NCI-H187 treated with DMSO at 0.1 percent for 48 hours (cell line): ENCODE measurements around the gene NFATC3.

Experiments used
- DNase-seq: peaks from one replicate; lab custom pipeline; 2025; lab: John Stamatoyannopoulos, UW

Gene NFATC3

DNA sequence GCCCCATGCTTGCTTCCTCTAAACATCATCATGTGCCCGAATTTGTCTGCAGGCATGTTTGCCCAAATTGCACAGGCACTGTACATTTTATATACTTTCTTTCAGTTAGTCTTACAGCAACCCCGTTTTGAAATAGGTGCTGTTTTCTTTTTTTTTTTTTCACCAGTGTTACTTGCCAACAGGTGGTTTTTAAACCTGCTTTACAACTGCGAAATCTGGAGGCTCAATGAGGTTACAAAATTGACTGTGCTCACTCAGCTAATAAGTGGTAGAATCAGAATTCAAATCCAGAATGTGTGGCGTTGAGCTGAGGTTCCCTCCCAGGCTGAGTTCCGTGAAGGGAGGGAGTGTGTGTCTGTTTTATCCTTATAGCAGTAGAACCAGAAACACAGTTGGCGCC is 165.8 kb downstream of the NFATC3 start:
- DNase-seq, result no peak

GRCh38 chr16:68251832-68252231 is 166.7 kb downstream of the NFATC3 start:
- no peak for DNase-seq

GRCh38 chr16:68252383-68252782 is 167.2 kb downstream of the NFATC3 start:
- DNase-seq, result no peak

GRCh38 chr16:68253721-68254120 is 168.6 kb downstream of the NFATC3 start:
- DNase-seq, result no peak

DNA sequence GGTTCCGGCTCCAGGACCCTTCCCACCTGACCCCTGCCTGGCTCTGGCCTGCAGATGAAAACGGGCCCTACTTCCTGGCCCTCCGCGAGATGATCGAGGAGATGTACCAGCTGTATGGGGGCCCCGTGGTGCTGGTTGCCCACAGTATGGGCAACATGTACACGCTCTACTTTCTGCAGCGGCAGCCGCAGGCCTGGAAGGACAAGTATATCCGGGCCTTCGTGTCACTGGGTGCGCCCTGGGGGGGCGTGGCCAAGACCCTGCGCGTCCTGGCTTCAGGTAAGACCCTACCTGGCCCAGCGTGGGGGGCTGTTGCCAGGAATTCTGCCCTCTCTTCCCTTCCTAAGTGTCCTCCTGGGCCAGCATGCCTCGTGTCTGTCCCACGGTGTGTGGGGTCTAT is 170.5 kb downstream of the NFATC3 start:
- no peak for DNase-seq

GRCh38 chr16:68257251-68257905 is 172.2 kb downstream of the NFATC3 start:
- no peak for DNase-seq

DNA sequence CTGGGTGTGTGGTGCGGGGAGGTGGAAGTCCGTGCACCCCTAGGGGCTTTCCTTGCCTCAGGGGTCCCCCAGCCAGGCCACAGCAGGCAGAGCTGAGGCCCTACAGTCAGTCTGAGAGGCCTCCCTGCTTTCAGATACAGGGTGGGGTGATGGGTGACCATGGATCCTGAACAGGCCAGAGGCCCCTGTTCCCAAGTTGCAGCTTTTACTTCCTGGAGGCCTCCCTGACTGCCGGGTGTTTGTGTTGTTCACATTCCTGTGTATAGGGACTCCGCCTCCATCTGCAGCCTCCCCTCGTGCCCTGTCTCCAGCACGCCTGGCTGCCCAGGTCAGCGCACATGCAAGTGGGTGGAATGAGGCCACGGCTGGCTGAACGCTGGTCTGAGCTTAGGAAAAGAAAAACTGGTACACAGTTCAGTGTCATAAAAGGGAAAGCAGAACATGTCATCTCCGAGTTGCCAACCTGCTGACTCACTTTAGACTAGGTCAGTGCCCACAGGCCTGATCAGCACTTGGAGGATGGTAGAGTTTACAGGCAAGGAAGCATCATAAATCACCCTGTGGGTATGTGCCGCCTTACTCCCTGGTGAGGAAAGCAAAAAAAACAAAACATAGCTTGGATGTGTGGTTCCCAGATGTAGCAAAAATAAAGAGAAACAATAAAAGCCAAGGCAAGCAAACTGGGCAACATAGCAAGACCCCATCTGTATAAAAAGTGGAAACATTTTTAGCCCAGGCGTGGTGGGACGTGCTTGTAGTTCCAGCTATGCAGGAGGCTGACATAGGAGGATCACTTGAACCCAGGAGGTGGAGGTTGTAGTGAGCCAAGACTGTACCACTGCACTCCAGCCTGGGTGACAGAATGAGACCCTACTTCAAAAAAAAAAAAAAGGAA is 173.0 kb downstream of the NFATC3 start:
- no peak for DNase-seq

DNA sequence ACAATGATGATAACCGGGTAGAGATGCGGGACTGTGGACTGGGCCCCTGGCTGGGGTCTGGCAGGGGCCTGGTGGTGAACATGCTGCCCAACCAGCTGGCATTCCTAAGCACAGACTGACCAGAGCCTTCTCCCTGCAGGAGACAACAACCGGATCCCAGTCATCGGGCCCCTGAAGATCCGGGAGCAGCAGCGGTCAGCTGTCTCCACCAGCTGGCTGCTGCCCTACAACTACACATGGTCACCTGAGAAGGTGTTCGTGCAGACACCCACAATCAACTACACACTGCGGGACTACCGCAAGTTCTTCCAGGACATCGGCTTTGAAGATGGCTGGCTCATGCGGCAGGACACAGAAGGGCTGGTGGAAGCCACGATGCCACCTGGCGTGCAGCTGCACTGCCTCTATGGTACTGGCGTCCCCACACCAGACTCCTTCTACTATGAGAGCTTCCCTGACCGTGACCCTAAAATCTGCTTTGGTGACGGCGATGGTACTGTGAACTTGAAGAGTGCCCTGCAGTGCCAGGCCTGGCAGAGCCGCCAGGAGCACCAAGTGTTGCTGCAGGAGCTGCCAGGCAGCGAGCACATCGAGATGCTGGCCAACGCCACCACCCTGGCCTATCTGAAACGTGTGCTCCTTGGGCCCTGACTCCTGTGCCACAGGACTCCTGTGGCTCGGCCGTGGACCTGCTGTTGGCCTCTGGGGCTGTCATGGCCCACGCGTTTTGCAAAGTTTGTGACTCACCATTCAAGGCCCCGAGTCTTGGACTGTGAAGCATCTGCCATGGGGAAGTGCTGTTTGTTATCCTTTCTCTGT is 174.0 kb downstream of the NFATC3 start:
- no peak for DNase-seq

DNA sequence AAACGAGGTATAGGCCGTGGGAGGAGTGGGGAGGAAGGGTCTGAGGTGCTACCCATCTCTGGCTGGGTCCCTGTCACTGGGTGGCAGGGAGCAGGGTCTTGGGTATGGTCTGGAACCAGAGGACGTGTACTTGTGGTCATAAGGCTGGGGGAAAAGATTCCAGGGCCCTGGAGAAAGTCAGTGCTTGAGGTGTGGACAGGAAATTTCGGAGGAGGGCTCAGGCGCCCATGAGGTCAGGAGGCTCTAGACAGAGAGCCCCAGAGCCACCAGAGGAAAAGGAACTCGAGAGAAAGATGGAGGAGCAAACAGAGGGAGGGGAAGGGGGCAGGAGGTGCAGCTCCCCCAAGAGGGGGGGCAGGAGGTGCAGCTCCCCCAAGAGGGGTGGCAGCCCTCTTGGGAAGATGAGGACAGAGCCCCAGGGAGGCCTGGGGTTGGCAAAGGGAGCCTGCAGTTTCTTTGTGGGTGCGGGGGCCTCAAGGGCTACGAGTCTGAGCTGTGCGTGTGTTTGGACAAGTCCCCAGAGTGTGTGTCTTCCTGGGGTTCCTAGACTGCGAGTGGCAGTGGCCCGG is 178.5 kb downstream of the NFATC3 start:
- DNase-seq, result no peak

DNA sequence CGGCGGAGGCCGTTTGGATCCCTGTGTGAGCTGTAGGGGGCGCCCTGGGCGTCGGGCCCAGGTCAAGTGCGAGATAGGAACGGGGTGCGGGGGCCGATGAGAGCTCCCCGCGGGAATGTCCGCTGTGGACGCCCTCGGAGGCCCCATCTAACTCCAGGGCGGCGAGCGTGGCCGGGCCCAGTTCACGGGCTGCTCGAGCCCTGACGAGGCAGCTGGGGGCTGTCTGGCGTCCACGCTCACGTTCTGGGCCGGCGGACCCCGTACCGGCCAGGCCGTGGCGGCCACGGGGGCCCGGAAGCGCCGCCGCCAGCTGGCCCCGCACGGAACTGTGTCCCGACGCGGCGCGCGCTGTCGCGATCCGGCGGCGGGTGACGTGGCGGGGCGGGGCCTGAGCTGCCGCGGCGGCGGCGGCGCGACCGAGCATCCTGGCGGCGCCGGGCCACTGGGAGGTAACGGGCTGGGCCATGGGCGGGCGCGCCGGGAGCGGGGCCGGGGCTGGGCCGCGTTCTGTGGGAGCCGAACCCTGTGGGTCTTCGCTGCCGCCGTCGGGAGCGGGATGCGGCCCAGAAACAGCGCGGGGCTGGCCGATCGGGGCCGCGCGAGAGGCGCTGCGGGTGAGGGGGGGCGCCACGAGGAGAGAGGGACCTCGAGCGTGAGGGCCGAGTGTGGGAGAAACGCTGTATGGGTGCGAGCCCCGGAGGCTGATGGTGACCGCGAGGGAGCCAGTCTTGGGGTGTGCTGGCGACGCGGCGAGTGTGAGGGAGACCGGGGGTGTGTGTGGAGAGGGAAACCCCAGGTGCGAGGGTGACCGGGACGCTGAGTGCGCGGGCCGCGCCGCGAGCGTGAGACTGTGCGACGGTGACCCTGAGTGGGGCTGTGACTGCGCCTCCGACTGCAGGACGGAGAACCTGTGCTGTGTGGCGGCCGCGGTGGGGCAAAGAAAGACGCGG is 179.2 kb downstream of the NFATC3 start, which contains the start of gene SLC7A6:
Gene SLC7A6 (plus strand): TSS at position 399 of the 950 bp plus-strand sequence. CDS start 10,201 bp downstream, outside the sequence.
- DNase-seq, result no peak

- DNase-seq, result no peak
Measured at GRCh38 chr16:68265078-68265920, 180.1 kb downstream of the NFATC3 start.

DNA sequence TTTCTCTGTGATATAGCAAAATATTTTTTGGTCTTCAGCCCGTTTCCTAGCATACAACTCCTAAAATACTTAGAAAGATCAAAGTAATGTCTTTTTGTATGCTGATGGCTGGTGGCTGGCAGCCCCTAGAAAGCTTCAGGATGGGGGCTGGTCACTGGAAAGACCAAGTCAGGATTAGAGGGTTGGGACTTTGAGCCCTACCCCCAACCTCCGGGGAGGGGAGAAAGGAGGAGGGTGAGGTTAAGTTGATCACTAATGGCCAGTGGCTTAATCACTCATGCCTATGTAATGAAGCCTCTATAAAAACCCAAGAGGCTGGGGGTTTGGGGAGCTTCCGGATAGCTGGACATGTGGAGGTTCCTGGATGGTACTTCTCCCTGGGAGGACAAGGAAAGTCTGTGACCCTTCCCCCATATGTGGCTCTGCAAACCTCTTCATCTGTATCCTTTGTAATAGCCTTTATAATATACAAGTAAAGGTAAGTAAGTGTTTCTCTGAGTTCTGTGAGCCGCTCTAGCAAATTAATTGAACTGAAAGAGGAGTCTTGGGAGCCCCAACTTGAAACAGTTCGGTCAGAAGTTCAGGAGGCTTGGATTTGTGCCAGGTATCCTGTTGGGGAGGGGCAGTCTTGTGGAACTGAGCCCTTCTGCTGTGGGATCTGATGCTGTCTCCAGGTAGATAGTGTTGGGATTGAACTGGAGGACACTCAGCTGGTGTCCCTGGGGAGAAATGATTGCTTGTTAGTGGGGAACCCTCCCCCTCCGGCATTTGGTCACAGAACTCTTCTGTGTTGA is 182.6 kb downstream of the NFATC3 start:
- DNase-seq, result no peak

DNA sequence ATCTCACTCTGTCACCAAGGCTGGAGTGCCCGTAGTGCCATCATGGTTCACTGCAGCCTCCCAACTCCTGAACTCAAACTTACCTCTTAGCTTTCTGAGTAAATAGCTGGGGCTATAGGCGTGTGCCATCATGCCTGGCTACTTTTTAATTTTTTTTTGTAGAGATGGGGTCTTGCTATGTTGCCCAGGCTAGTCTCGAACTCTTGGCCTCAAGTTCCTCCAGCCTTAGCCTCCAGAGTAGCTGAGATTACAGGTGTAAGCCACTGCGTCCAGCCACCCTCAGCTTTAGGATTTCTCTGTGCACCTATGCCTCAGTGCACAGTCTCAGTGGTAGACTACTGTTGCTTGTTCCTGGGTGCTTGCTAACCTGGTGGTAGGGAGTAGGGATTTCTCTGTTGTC is 184.6 kb downstream of the NFATC3 start:
- no peak for DNase-seq

DNA sequence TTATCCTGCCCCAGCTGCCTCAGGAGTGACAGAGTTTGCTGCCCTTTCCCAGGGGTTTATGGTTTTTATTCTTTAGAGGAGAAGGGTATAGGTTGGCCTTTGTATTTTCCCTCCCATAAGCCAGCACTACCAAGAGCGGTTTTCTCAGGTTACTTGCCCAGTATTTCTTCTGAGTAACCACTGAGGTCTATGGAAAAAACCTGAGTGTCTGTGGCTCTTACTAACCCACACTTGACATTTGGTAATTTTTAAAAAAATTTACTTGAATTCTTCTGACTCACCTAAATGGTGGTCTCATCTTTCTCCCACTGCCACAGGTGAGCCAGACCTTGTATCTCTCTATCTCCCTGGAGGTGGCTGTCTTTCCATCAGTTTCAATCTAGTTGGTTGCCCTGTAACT is 185.2 kb downstream of the NFATC3 start:
- no peak for DNase-seq

DNA sequence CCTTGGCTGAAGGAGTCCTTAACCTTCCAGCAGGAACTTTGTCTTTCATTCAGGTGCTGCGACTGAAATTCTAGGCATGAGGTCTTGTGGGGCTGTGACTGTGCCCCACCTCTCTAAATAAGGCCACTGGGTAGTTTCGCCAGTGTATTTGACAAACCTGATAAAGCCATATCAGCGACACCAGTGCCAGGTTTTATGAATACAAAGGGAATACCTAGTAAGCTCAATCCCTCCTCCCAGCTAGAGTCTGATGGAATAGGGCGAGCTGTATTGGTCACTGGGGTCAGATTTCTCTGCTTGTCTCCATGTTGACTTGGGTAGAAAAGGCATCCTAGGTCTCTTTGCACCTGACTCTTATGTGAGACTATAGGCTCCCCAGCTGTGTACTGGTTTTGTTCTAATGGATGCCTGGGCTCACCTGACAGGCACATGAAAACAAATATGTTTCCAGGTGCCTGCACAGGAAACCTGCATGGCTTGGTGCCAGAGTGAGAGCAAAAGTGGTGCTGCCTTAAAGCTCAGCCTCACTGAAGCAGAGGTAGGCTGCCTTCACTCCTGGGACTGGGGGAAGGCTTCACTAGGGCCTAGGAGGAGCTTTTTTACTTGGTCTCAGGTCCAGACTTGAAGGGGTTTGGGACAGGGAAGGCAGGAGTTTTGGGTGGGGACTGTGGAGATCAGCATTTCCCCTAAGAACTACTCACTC is 187.5 kb downstream of the NFATC3 start:
- no peak for DNase-seq

DNA sequence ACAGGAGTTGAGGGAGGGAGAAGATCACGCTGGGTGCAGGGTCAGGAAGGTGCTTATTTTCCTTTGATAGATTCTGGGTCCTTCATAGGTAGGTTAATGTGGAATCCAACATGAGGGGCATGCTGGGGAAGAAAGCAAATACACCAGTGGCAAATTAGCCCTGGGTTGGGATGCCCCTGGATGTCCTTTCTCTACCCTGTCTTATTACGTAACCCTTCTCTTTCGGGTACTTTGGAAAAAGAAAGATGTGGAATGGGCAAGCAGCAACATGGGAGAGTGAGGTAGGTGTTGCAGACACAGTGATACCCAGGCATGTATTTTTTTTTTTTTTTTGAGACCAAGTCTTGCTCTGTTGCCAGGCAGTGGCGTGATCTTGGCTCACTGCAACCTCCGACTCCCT is 188.3 kb downstream of the NFATC3 start:
- no peak for DNase-seq

DNA sequence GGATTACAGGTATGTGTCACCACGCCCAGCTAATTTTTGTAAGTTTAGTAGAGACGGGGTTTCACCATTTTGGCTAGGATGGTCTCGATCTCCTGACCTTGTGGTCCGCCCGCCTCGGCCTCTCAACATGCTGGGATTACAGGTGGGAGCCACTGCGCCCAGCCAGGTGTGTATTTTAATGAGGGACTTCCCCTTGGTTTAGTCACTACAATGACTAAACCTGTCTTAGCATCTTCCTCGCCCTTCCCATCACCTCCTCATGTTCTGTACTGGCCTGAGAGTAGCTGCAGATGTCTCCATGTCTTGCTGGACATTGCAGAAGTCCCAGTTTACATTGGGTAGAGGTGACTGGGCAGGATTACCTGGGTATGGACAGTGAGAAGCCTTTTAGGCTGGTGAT is 188.7 kb downstream of the NFATC3 start:
- no peak for DNase-seq

GRCh38 chr16:68274441-68274840 is 189.3 kb downstream of the NFATC3 start:
- no peak for DNase-seq
